ENCODE data around the gene DNASE2B.

Gene DNASE2B

DNA sequence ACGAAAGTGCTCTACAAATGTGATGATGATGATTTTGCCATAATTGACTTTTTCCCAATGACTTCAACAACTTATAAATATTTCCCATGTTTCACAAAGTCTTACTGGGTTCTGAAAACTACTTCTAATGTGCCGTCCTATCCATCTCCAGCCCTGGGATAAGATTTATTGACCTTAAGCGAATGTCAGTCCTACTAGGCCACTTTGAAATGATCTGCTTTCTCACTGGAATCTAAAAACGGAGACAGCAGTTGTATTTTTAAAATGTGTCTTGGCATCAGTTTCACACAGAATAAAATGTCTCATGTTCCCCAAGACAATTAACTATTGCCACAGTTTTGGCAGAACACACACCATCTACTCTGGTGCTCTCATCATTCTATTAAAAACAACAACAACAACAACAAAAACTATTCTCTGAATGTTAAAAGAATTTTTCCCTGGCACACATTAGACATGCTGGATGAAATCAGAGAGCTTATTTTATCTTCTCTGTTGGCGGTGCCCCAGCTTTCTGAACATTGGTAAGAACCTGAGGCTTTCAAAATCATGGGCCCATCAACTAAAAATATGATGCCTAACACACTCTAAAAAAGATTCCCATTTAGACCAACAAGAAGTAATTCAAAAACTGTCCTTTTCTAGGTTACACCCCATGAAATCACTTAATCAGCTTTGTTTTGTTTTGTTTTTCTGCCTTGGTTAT is 23.1 kb upstream of the DNASE2B start:
- no peak for DNase-seq (ENCODE audit: low read depth)

DNA sequence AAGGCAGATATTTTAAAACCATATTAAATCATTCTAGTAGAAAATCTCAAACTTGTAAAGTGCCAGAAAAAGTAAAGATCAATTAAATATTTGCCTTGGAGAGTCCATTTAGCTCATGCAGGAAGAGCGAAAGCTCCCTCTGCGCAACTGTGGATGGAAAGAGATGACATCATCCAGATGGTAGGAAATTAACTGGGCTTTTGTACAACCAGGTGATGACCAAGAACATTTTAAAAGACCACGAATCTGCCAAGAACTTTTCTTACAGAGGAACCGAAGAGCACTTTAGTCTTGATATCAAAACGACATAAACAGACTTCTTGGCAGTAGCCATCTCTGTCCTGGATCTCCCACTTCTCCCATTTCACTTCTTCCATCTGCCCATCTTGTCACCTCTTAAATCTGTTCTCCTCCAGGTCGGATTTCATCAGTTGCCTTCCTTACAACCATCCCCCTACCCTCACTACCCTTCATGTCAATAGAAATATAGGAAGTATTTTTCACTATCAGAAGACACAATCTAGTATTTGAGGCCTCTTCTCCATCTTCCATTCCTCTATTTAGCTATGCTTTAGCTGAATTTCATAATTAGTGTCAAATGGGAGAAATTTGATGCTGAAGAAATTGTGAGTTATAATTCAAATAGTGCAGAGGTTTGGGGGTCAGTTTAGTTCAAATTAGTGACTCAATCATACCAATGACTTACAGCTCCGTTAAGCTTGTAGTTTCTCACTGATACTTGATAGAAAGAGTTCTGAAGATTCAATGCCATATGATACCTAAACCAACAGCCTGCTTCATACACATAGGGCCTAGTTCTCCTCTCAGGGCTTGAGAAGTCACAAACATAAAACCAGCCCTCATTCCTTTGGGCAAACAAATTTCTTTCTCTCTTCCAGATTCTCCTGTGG is 22.0 kb upstream of the DNASE2B start:
- no peak for DNase-seq (ENCODE audit: low read depth)

DNA sequence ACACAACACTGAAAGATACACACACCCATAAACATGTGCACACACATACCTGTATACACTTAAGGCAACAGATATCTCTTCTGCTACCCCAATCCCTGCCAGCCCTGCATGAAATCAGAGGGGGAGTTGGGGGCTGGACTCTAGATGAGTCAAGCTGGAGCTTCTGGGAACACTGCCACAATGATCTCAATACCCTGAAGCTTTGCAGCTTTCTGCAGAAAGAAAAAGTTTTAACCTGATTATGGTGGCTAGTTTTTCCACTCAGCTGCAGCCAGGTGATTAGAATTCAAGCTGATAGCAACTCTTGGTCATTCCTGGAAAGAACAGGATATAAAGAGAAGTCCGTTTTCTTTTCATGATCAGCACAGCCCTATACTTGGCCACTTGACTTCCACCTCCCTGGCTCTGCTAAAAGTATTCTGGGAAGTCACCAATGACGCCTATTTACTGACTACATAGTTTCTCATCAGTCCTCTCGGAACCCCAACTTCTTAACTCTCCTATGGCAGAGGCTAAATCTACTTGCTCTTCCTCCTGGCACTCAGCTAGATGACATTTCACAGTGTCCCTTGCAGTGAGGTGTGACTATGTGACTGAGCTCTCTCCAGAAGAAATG is 20.7 kb upstream of the DNASE2B start:
- no peak for DNase-seq (ENCODE audit: low read depth)

DNA sequence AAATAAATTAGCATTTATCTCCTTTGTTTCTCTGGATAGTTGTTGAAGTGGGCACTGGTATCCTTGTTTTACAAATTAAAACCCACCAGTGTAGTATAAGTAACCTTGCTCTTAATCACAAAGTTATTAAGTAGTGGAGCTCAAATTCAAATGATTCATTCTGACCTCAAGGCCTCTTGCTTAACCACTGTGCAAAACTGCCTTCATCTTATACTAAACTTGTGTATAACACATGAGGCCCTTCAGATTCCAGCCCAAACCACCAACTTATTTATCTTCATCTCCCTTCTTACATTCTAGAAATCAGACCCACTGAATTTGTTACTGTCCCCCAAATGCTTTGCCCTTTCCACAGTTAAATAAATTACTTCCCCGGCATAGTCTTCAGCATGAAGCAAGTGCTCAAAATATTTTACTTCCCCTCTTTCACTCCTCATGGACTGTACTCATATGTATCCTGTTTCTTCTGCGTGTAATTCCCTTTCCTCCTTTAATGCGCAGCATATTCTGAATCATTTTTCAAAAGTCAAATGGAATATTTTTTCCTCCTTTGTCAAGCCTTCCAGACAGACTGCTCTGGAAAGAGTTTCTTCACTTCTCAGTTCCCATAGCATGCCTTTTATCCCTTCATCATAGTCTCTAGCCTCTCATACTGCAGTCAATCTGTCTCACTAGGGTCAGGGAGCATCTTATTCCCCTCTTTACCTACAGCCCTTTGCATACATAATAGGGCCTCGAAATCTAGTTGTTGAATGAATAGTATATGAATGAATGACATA is 19.0 kb upstream of the DNASE2B start:
- no peak for DNase-seq (ENCODE audit: low read depth)

DNA sequence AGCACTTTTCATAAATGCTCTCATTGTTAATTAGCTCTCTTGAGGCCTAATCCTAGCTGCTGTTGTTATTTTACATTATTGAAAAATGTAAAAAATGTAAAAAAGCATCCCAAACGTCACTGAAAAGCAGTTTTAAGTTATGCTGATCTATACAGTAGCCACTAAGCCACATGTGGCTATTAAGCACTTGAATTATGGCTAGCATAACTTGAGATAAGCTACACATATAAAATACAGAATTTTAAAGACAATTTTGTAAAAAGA is 18.4 kb upstream of the DNASE2B start:
- DNase-seq (ENCODE audit: low read depth): no peak

DNA sequence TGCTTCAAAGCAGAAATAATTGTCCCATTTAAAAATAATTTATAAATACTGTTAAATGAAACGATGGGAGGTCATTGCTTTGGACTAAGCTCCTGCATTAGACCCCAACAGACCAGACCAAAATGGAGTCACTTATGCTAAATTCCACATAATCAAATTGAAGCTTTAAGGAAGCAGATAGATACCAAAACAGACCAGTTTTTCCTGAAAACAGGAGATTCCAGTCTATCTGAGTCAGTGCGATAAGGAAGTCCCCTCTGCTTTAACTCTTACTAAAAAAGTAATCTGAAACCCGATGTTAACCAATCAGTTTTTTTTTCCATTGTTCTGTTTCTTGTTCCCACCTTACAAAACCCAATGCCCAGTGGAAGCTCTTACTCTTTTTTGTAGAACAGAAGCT is 16.2 kb upstream of the DNASE2B start:
- no peak for DNase-seq (ENCODE audit: low read depth)

DNA sequence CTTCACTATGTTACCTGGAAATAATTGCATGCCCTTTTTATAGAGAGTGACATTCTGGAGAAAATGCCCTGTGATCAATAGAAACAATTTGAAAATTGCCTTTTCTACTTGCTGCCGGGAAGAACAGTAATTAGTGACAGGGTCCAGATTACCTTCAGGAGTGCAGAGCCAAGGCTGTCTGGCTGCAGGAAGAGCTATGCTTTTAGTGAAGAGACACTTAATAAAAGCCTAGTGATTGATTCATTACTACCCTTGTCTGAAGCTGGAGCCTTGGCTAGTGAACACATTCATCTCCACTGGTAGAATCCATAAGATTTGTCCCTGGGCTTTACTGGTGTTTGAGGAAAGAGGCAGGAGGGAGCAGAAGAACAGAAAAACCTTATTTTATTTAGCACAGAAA is 12.9 kb upstream of the DNASE2B start:
- no peak for DNase-seq (ENCODE audit: low read depth)

DNA sequence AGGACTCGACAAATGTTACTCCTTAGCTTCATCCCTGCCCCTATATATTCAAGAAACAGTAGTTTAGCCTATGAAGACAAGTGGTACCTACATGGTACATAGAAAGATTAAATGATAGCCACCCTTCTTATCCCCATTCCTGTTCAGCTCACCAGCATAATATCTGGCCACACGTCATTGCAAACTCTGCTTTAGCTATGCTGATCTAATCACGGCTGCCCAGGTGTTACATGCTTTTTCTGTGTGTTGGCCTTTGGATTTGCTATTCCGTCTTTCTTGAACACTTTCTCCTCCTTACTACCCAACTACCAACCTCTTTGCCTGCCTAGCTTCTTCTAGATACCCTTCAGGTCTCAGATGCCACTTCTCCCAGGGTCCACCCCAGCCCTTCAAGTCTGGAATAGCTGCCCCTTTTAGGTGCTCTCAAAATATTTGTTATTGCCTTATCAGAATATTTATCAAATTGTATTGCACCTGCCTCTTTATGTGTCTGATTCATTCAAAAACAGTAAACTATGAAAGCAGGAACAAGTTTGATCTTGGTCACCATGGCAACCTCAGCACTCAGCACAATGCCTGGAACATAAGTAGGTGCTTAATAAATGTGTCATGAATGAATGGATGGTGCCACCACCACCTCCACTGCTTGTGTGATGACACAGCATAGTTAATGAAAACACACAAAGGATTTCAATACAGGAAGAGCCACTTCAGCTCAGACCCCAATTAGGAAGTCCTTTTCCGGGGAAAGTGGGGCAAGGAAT is 11.4 kb upstream of the DNASE2B start:
- no peak for DNase-seq (ENCODE audit: low read depth)

DNA sequence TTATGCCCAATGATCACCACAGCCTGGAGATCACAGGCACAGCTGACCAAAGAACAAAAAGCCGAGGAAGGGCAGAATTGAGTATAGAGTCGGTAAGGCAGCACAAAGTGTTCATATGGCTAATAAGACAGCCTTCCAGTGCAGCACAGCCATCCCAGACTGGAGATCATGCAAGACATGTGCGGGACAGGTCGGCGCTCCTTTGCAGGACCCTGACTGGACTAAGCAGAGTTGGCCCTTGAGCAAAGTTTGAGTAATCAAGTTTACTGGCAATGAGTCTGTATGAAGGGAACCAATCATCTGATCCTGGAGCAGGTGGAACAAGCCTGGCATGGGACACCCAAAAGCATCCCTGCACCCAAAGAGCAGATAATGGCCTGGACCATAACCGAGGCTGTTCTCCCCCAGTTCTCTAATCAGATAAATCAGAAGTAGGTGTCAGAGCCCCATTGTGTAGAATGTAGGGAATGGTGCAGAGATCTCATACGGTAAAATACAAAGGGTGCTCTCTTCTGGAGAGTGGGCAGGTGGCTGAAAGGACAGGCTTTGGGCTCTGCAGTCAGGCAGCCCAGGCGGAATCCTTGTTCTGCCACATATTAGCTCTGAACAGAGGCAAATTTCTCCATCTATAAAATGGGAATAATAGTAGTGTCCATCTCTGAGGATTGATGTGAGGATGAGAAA is 10.7 kb upstream of the DNASE2B start:
- no peak for DNase-seq (ENCODE audit: low read depth)

DNA sequence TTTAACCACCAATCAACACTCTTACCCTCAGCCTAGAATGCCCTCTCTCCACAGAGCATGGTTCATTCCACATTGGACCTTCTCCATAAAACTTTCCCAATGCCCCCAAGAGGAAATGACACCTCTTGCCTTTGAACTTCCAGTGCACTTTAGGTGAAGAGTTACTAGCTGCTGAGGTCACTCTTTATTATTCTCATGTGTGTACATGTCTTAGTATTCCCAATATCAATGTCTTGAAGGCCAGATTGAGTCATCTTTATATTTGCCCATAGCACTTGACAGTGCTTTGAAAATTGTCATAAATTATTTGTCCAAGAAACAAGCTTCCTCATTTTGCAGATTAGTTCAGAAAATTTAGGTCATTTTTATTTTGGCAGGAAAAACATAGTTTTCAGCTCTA is 8.1 kb upstream of the DNASE2B start:
- DNase-seq (ENCODE audit: low read depth): no peak

DNA sequence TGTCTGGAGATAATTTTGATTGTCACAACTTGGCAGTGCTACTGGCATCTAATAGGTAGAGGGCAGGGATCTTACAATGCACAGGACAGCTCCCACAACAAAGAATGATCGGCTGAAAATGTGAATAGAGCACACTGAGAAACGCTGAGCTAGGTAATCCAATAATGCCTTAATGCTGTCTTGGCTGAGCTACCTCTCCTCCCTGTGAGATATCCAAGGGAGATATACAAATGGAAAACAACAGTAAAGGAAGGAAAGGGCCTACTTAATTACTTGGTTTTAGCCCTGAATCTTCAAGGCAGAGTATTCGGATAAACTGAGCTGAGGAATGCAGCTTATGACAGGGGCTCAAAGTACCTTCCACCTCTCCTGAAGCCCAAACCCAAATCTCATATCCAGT is 2.9 kb downstream of the DNASE2B start:
- DNase-seq (ENCODE audit: low read depth): no peak

DNA sequence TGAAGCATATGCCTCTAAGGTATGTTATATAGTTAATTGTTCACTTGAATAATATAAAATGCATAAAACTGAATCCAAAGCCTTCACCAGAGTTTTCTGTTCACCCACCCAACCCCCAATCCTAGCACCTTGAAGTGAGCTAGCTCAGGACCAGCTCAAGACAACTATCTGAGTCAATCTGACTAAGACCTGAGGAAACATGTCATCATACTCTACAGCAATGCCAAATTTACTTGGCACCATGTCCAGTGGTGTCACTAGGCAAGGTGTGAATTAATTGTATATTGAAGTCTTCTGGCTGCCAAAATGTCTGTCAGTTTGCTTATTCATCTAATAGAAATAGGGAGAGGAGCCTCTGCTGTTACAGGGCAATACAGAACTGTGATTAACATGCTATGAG is 3.8 kb downstream of the DNASE2B start:
- DNase-seq (ENCODE audit: low read depth): no peak

DNA sequence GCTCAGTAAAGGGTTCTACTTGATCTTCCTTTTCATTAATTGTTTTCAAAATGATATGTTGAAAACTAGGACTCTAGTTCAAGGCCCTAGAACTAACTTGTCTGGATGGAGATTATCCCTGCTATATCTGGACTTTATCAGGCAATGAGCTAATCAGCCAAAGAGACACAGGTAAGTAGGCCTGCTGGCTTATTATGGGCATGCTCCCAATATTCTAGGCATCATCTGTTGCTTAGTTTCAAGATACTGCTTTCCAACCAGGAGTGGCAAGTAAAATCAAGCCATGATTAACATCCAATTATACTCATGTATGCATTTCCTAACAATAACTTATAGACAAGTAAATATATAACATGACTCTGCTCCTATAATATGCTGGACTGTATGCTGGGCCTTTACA is 4.2 kb downstream of the DNASE2B start:
- DNase-seq (ENCODE audit: low read depth): no peak

DNA sequence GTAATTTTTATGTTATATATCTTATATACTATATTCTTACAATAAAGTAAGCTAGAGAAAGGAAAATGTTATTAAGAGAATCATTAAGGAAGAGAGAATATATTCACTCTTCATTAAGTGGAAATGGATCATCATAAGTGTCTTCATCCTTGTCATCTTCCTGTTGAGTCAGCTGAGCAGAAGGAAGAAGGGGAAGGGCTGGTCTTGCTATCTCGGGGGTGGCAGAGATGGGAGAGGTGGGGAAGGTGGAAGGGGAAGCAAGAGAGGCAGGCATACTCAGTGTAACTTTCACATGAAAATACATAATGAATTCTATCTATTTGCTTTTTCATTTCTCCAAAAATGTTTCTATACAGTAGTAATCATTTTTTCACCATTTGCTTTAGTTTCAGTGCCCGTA is 5.1 kb downstream of the DNASE2B start:
- no peak for DNase-seq (ENCODE audit: low read depth)

DNA sequence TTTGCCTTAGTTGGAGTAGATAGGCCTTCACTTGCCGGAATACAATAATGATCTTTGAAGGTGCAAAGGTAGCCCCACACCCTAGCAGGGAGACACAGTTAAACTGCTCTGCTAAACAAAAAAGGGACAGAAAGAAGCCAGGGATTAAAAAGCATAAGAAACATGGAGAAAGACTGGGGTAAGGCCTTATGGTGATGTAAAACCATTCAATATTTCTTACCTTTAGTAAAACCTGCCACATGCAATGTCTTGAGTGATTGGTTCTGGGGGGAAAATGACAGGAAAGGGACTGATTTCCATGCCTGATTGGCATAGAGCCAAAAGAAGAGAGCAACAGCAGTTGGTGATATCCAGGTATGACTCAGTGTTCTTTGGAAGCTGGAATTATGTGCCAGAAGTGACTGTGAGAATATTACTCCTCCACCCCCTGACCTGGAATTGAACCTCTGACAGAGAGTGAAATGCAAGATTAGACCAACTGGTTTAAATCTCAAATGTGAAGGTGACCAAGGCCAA is 8.1 kb downstream of the DNASE2B start:
- no peak for DNase-seq (ENCODE audit: low read depth)

DNA sequence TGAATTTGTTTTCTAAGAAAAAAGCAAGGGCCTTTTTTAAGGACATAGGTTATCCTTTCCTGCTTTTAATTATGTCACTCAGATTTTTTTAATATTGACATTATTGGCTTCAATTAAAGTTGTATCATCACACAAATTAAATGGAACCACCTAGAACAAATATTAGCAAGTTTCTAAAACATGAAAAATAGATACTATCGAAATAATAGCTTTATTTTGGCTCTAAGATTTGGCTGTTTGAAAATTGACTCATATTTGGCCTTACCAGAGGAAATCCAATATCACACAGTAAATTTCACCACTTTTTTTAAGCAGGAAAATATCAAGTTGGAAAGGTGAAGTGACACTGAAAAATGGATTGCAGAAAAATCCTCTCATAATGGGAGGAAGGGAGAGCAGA is 9.2 kb downstream of the DNASE2B start:
- no peak for DNase-seq (ENCODE audit: low read depth)

DNA sequence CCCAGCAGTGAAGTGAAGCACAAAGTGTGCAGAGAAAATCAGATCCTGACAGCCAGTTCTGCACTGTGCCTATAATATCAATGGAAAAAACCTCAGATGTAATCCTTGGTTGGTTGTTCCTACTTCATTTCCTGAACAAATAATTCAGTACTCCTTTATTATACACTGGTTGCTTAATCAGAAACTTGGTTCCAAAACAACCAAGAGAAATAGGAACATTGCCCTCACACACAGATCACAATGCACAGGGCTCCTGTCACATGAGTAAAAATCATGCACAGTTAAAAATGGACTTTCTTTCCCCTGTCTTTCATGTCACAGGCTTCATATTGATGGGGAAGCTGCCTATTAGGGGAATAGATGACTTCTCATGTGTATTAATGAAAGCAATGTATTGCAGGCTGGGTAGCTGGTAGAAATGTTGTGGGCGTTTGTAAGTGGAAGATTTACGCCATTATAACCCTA is 9.7 kb downstream of the DNASE2B start:
- DNase-seq (ENCODE audit: low read depth): no peak

DNA sequence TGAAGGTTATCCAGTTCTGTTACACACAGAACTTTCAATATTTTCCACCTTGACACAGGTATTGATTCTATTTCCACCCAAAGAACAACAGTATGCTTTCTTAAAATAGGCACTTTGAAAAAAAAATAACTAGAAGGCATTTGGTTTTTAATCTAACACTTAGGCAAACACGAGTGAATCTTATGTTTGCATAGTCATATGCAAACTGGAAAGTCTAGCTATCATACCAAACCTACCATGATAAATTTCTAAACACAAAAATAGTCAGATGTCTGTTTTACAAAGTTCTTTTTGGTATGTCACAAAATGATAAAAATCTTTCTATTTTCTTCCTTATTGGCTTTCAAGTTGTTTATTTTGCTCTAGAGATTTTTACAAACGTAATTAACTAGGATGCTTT is 11.6 kb downstream of the DNASE2B start:
- DNase-seq (ENCODE audit: low read depth): no peak

DNA sequence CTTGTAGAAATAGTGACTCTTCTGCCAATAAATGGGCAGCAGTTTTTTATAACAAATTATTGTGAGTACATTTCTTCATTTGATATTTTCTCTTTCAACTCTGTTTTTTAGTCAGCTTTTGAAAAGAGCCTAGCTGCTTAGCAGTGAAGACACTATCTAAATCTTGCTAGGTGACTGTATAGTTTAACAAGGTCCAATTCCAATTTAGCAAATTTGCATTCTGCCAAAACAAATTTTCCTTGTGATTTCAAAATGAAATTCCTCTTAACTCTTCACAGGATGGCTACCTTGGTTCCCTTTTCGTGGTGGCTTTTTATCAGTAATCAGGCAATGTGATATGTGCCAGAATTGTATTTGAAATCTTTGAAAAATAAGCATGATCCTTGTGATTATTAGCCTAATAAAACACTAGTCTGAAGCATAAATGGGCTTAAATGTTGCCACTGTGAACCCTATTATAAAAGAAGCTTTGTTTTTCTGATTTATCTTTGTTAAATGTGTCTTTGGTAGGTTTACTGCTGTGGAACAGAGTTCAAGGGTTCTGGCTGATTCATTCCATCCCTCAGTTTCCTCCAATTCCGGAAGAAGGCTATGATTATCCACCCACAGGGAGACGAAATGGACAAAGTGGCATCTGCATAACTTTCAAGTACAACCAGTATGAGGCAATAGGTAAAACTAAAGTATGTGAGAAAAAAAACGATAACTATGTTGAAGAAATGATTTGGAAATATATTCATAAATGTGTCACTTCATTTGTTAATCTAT is 12.2 kb downstream of the DNASE2B start:
- DNase-seq (ENCODE audit: low read depth): no peak

DNA sequence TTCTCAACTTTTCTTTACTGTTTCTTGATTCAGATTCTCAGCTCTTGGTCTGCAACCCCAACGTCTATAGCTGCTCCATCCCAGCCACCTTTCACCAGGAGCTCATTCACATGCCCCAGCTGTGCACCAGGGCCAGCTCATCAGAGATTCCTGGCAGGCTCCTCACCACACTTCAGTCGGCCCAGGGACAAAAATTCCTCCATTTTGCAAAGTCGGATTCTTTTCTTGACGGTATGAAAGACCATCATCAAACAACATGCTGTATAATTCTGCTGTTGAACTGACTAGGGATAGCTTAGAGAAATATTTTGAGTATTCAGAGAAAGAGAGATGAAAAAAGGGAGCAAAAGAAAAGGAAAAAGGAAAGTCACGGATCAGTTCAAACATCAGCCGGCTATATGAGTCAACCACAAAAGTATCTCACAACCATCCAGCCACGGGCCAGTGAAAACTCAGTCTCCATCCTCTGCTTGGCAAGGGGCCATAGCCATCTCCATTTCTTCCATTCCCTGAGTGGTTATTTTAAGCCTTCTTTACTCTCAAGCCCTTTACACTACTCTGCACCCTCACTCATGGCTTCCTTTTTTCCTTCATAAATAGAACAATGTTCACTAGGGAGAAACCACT is 14.1 kb downstream of the DNASE2B start:
- no peak for DNase-seq (ENCODE audit: low read depth)
